A549 (cell line): ENCODE data around the gene CTNNA3. TPM values are rescaled to one million over a fixed set of nuclear protein-coding genes. Genes with fewer than 3 reads are reported as not detected.

ENCODE experiments used
- ATAC-seq, 2 experiments: fragments of 200-7000 bp in 1 of 2; fragments of >200 bp in 1 of 2; cut with Nextera tagmentation in 1 of 2; cut with Tn5 transposase in 1 of 2; 3 replicates each; pipeline versions ENCODE4 v1.8.0 to v1.9.1; 2018 to 2020; ENCODE audit warnings: mild to moderate bottlenecking in 1 of 2, moderate library complexity in 1 of 2
- CTCF ChIA-PET: fragments of 300-600 bp; sonication (Branson Sonifier 250); formaldehyde crosslinking; extraction: SDS; loops from one replicate; lab custom pipeline; 2021; ENCODE audit warnings: antibody characterized with exemption, inconsistent platforms; lab: Yijun Ruan, JAX
- POLR2A ChIA-PET: fragments of 350-600 bp; formaldehyde crosslinking; extraction: SDS; loops from one replicate; lab custom pipeline; 2021; ENCODE audit warnings: antibody characterized with exemption, inconsistent platforms; lab: Yijun Ruan, JAX
- DNase-seq, 2 experiments: peaks; one replicate each; pipeline versions ENCODE4 v3.0.0 to v3.0.0-alpha.2; 2011 to 2016; ENCODE audit warnings: low read depth in 1 of 2, low spot score in 1 of 2
- FAIRE-seq: peaks from 2 replicates; lab custom pipeline; 2011; peaks lifted over from hg19 to GRCh38; lab: Jason Lieb, UNC
- H3K27ac ChIP-seq, 2 experiments: fragments of >200 bp; sonication (Bioruptor Twin); formaldehyde crosslinking; 3 replicates each; pipeline ENCODE4 v1.5.1; 2016 to 2017
- H3K4me1 ChIP-seq: fragments of >200 bp; sonication (Bioruptor Twin); formaldehyde crosslinking; 3 replicates; pipeline ENCODE4 v1.6.1; 2016
- H3K4me2 ChIP-seq: fragments of >200 bp; sonication (Bioruptor Twin); formaldehyde crosslinking; 3 replicates; pipeline ENCODE4 v1.6.1; 2016
- H3K4me3 ChIP-seq: fragments of >200 bp; sonication (Bioruptor Twin); formaldehyde crosslinking; 3 replicates; pipeline ENCODE4 v1.5.1; 2016
- H3K9me3 ChIP-seq: fragments of >200 bp; sonication (Bioruptor Twin); formaldehyde crosslinking; 3 replicates; pipeline ENCODE4 v1.6.1; 2016
- BHLHE40 ChIP-seq: IDR thresholded peaks from 2 replicates; pipeline ENCODE4 v1.6.1; 2012; ENCODE audit warnings: low read depth, low read length, inconsistent platforms
- CHD4 ChIP-seq: fragments of 200-600 bp; sonication (generic); IDR thresholded peaks from 2 replicates; pipeline ENCODE4 v1.6.1; 2016; ENCODE audit warnings: antibody characterized with exemption, mild to moderate bottlenecking, borderline replicate concordance
- ESRRA ChIP-seq: fragments of 150-350 bp; IDR thresholded peaks from 2 replicates; pipeline ENCODE4 v1.6.1; 2014; ENCODE audit warnings: mild to moderate bottlenecking, low read length, borderline replicate concordance
- FOSB ChIP-seq: fragments of 250-450 bp; sonication (Bioruptor Pico); IDR thresholded peaks from 2 replicates; pipeline ENCODE4 v1.5.0; 2020; ENCODE audit warnings: mild to moderate bottlenecking, moderate library complexity
- FOSL2 ChIP-seq, 2 experiments: fragments of 450-650 bp in 1 of 2; fragments of >200 bp in 1 of 2; sonication (Bioruptor Twin) in 1 of 2; formaldehyde crosslinking; IDR thresholded peaks; 2 replicates each; pipeline versions ENCODE4 v1.5.0 to v1.6.1; 2016 to 2020; ENCODE audit warnings: mild to moderate bottlenecking in 1 of 2, moderate library complexity in 1 of 2
- GATA3 ChIP-seq: IDR thresholded peaks from 2 replicates; pipeline ENCODE4 v1.6.1; 2012; ENCODE audit warnings: borderline replicate concordance
- KDM5A ChIP-seq: fragments of 200-600 bp; sonication (generic); IDR thresholded peaks from 2 replicates; pipeline ENCODE4 v1.6.1; 2016; ENCODE audit warnings: antibody characterized with exemption, mild to moderate bottlenecking
- MAFK ChIP-seq: fragments of 450-650 bp; IDR thresholded peaks from 2 replicates; pipeline ENCODE4 v1.6.1; 2014; ENCODE audit not compliant: partially characterized antibody
- NR3C1 ChIP-seq: fragments of >200 bp; sonication (Bioruptor Twin); formaldehyde crosslinking; IDR thresholded peaks from 3 replicates; pipeline ENCODE4 v1.6.1; 2017
- POLR2A ChIP-seq: IDR thresholded peaks from 2 replicates; pipeline ENCODE4 v1.6.1; 2012; ENCODE audit warnings: mild to moderate bottlenecking, low read length
- POLR2AphosphoS2 ChIP-seq: conservative IDR thresholded peaks from 2 replicates; pipeline ENCODE4 v1.6.1; 2012; ENCODE audit warnings: low read length, improper control_type of control experiment, inconsistent platforms
- RAD21 ChIP-seq, 2 experiments: fragments of >200 bp in 1 of 2; sonication (Bioruptor Twin) in 1 of 2; formaldehyde crosslinking in 1 of 2; IDR thresholded peaks in 1 of 2; conservative IDR thresholded peaks in 1 of 2; 2 replicates in 1 of 2; 3 replicates in 1 of 2; pipeline ENCODE4 v1.6.1; 2012 to 2018; ENCODE audit warnings: inconsistent platforms in 1 of 2
- RARB ChIP-seq: fragments of 250-450 bp; sonication (Bioruptor Pico); IDR thresholded peaks from 2 replicates; pipeline ENCODE4 v1.8.0; 2021; ENCODE audit warnings: mild to moderate bottlenecking, moderate library complexity
- RCOR1 ChIP-seq: fragments of 150-350 bp; IDR thresholded peaks from 2 replicates; pipeline ENCODE4 v1.6.1; 2014; ENCODE audit warnings: antibody characterized with exemption, low read length, low read depth
- RNF2 ChIP-seq: fragments of 200-600 bp; sonication (generic); IDR thresholded peaks from 2 replicates; pipeline ENCODE4 v1.6.1; 2016; ENCODE audit warnings: low read depth, mild to moderate bottlenecking, antibody characterized with exemption, moderate library complexity, borderline replicate concordance
- SMC3 ChIP-seq: fragments of >200 bp; sonication (Bioruptor Twin); formaldehyde crosslinking; IDR thresholded peaks from 3 replicates; pipeline ENCODE4 v1.6.1; 2018; ENCODE audit warnings: inconsistent platforms
- TFCP2L1 ChIP-seq: fragments of 250-450 bp; sonication (Bioruptor Pico); IDR thresholded peaks from 2 replicates; pipeline ENCODE4 v1.5.0; 2021; ENCODE audit warnings: mild to moderate bottlenecking
- polyA plus RNA-seq, 4 experiments: library from polyadenylated mRNA; depleted of rRNA in 3 of 4; stranded (reverse); fragments of >200 nt; fragmentation: RNase III in 1 of 4; extraction: RNeasy Plus Mini Kit Qiagen cat#74134 plus additional on column Dnase treatment in 1 of 4; gene quantifications; 2 replicates in 3 of 4; 3 replicates in 1 of 4; pipeline ENCODE4 v1.2.3, GENCODE V29; 2011 to 2017
- small RNA-seq, 6 experiments: library from RNA; depleted of rRNA; stranded (forward); fragments of <200 nt; gene quantifications; one replicate each; pipeline ENCODE3, GENCODE V24; 2012
- TF ChIP-seq, protein P1 (sequence below): fragments of >200 bp; sonication (Bioruptor Twin); formaldehyde crosslinking; IDR thresholded peaks from 3 replicates; pipeline ENCODE4 v1.6.1; 2016
- TF ChIP-seq, protein P2 (sequence below): fragments of 250-450 bp; sonication (Bioruptor Pico); IDR thresholded peaks from 2 replicates; pipeline ENCODE4 v1.5.0; 2020; ENCODE audit warnings: low read depth, mild to moderate bottlenecking, moderate library complexity
- TF ChIP-seq, protein P3 (sequence below): fragments of 150-350 bp; IDR thresholded peaks from 2 replicates; pipeline ENCODE4 v1.6.1; 2014; ENCODE audit warnings: low read depth, mild to moderate bottlenecking, low read length
- TF ChIP-seq, protein P4 (sequence below): IDR thresholded peaks from 2 replicates; pipeline ENCODE4 v1.6.1; 2012; ENCODE audit warnings: low read depth, borderline replicate concordance
- TF ChIP-seq, protein P5 (sequence below): fragments of >200 bp; sonication (Bioruptor Twin); formaldehyde crosslinking; IDR thresholded peaks from 3 replicates; pipeline ENCODE4 v1.5.1; 2016

Gene CTNNA3
- polyA plus RNA-seq, 2 of the 4 experiments (the other 2 are of a cell fraction), result not detected

DNA sequence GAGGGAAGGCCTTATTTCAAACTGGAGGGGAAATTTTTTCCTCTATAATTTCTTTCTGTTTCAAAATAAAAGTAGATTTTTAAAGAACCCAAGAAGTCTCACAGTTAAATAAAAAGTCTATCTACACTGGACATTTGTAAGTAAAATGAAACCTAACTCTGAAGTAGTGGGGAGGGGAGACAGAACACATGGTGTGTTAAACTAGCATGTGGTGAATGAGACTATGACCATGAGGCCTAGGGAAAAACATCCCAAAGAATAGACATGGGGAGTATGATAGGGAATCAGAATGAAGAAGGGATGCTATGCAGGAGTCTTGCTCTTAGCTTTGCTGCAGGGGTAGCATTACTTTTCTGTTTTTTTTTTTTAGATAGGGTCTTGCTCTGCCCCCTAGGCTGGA lies 1831.5 kb downstream of the CTNNA3 start:
- POLR2A ChIA-PET, result no interaction called here
- H3K4me3 ChIP-seq, result no peak overlapping the region
- no peak for FAIRE-seq
- no peak overlapping the region for H3K4me2 ChIP-seq
- DNase-seq, result no peak
- CTCF ChIA-PET, result no interaction called here
- TF ChIP-seq NR3C1, result no peak
- TF ChIP-seq MAFK, result no peak
- TF ChIP-seq, protein P1, sequence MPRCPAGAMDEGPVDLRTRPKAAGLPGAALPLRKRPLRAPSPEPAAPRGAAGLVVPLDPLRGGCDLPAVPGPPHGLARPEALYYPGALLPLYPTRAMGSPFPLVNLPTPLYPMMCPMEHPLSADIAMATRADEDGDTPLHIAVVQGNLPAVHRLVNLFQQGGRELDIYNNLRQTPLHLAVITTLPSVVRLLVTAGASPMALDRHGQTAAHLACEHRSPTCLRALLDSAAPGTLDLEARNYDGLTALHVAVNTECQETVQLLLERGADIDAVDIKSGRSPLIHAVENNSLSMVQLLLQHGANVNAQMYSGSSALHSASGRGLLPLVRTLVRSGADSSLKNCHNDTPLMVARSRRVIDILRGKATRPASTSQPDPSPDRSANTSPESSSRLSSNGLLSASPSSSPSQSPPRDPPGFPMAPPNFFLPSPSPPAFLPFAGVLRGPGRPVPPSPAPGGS, result no peak
- no peak for TF ChIP-seq KDM5A
- no peak for TF ChIP-seq RAD21 (conservative IDR thresholded peaks at IDR 0.05 in 1 of 2, IDR thresholded peaks at IDR 0.05 in 1 of 2)
- no peak for TF ChIP-seq POLR2A
- TF ChIP-seq, protein P2, sequence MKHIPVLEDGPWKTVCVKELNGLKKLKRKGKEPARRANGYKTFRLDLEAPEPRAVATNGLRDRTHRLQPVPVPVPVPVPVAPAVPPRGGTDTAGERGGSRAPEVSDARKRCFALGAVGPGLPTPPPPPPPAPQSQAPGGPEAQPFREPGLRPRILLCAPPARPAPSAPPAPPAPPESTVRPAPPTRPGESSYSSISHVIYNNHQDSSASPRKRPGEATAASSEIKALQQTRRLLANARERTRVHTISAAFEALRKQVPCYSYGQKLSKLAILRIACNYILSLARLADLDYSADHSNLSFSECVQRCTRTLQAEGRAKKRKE (CRISPR knock-in tag), result no peak
- no peak for TF ChIP-seq POLR2AphosphoS2
- TF ChIP-seq BHLHE40, result no peak
- no peak for TF ChIP-seq GATA3
- no peak for TF ChIP-seq RCOR1
- TF ChIP-seq, protein P3, sequence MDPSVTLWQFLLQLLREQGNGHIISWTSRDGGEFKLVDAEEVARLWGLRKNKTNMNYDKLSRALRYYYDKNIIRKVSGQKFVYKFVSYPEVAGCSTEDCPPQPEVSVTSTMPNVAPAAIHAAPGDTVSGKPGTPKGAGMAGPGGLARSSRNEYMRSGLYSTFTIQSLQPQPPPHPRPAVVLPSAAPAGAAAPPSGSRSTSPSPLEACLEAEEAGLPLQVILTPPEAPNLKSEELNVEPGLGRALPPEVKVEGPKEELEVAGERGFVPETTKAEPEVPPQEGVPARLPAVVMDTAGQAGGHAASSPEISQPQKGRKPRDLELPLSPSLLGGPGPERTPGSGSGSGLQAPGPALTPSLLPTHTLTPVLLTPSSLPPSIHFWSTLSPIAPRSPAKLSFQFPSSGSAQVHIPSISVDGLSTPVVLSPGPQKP, result no peak
- TF ChIP-seq FOSB (CRISPR knock-in tag), result no peak
- no peak for TF ChIP-seq CHD4
- no peak for TF ChIP-seq SMC3
- TF ChIP-seq TFCP2L1 (CRISPR knock-in tag), result no peak
- no peaks in the 10 kb centered on the region for H3K4me1 ChIP-seq
- ATAC-seq, result no peak
- no peaks in the 10 kb centered on the region for H3K9me3 ChIP-seq
- no peak overlapping the region for H3K27ac ChIP-seq

DNA sequence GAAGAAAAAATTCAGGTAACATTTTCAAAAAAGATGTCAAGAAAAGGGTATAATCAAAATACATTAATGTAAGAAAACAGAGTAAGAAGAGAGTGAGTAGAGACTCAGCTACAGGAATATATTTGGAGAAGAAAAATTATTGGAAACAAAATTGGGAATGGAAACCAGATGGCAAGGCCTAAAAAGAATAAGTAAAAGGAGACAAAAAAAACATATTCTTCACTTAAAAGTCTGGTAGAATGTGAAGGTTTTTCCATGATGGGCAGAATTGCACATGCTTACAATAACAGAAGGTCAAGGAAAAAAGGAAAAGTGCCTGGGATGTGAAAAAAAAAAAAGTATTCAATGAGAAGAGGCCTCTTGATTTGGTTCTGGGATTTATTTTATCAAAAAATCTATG lies 1832.0 kb downstream of the CTNNA3 start:
- no peak for DNase-seq
- TF ChIP-seq ESRRA (no peak), RNF2 (no peak), RARB (no peak), RAD21 (conservative IDR thresholded peaks at IDR 0.05 in 1 of 2, IDR thresholded peaks at IDR 0.05 in 1 of 2) (no peak), FOSL2 (IDR thresholded peaks at IDR 0.05) (no peak), FOSL2 (CRISPR knock-in tag; IDR thresholded peaks at IDR 0.05) (no peak), GATA3 (no peak)
- TF ChIP-seq, protein P4, sequence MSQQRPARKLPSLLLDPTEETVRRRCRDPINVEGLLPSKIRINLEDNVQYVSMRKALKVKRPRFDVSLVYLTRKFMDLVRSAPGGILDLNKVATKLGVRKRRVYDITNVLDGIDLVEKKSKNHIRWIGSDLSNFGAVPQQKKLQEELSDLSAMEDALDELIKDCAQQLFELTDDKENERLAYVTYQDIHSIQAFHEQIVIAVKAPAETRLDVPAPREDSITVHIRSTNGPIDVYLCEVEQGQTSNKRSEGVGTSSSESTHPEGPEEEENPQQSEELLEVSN, result no peak
- TF ChIP-seq, protein P5, sequence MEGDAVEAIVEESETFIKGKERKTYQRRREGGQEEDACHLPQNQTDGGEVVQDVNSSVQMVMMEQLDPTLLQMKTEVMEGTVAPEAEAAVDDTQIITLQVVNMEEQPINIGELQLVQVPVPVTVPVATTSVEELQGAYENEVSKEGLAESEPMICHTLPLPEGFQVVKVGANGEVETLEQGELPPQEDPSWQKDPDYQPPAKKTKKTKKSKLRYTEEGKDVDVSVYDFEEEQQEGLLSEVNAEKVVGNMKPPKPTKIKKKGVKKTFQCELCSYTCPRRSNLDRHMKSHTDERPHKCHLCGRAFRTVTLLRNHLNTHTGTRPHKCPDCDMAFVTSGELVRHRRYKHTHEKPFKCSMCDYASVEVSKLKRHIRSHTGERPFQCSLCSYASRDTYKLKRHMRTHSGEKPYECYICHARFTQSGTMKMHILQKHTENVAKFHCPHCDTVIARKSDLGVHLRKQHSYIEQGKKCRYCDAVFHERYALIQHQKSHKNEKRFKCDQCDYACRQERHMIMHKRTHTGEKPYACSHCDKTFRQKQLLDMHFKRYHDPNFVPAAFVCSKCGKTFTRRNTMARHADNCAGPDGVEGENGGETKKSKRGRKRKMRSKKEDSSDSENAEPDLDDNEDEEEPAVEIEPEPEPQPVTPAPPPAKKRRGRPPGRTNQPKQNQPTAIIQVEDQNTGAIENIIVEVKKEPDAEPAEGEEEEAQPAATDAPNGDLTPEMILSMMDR, result no peak
- Histone ChIP-seq H3K9me3 (no peaks in the 10 kb centered on the region), H3K27ac (no peak overlapping the region), H3K4me2 (no peak overlapping the region), H3K4me3 (no peak overlapping the region), H3K4me1 (no peaks in the 10 kb centered on the region)
- no peak for FAIRE-seq
- ChIA-PET CTCF (no interaction called here), POLR2A (no interaction called here)
- ATAC-seq, result no peak

Small RNA genes lying within 50 kb of the gene (small RNA-seq; reads per million reads assigned to genes)
- gene AL607023.1 (0 reads per million in 6 experiments), gene MIR7151 (0 reads per million in 6 experiments)

Other genes with a start within 250 kb of the CTNNA3 start
- gene DNAJC12, start 142.0 kb upstream of the CTNNA3 start, polyA plus RNA-seq (2011; rRNA removed), result 80.0 and 87.9 TPM in 2 replicates
- 13.1 to 19.8 TPM (median 19.1 TPM) in 3 replicates for gene DNAJC12, start 142.0 kb upstream of the CTNNA3 start, polyA plus RNA-seq (2017; fragmentation: RNase III; extraction: RNeasy Plus Mini Kit Qiagen cat#74134 plus additional on column Dnase treatment)
- gene SIRT1, start 188.5 kb upstream of the CTNNA3 start, polyA plus RNA-seq (2011; rRNA removed), result 30.5 and 34.8 TPM in 2 replicates
- gene SIRT1, start 188.5 kb upstream of the CTNNA3 start, polyA plus RNA-seq (2017; fragmentation: RNase III; extraction: RNeasy Plus Mini Kit Qiagen cat#74134 plus additional on column Dnase treatment), result 16.1 to 16.8 TPM (median 16.2 TPM) in 3 replicates